ENCODE measurements around the gene ZFP36L2.

DNA sequence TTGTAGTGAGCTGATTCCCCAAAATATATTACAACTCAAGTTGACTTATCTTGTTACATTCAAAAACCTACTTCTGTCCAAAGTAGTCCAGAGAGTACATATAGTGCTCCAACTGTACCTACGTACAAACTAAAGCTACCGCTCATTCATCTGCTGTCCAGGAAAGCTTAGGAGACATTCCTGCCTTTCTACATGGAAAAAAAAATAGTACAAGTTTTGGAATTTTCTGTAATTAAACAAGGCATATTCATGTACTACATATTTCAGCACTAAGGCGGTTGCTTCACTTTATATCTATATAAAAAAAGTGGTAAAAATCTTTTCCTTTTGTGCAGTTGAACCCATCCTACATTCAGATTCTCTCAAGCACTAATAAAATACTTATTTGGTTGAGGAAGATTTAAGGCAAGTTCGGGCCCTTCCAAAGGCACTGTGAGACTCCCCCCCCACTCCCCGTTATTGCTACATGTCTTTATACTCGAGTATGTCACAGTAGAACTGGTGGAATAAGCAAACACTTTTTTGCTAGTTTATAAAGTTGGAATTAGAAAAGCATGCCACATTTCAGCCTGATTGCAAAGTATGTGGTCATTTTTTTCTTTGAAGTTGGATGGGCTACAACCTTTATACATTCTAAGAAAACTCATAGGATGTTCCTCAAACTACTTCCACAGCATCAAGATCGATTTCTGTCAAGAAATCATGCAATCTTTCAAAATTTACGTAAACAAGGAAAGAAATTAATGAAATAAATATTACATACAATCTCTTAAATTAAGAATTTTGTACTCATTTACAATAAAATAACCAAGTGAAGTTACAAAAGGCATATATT lies 3.7 kb downstream of the ZFP36L2 start:
- no peak for TF ChIP-seq POLR2A (IDR thresholded peaks at IDR 0.05)
- TF ChIP-seq, protein P1, sequence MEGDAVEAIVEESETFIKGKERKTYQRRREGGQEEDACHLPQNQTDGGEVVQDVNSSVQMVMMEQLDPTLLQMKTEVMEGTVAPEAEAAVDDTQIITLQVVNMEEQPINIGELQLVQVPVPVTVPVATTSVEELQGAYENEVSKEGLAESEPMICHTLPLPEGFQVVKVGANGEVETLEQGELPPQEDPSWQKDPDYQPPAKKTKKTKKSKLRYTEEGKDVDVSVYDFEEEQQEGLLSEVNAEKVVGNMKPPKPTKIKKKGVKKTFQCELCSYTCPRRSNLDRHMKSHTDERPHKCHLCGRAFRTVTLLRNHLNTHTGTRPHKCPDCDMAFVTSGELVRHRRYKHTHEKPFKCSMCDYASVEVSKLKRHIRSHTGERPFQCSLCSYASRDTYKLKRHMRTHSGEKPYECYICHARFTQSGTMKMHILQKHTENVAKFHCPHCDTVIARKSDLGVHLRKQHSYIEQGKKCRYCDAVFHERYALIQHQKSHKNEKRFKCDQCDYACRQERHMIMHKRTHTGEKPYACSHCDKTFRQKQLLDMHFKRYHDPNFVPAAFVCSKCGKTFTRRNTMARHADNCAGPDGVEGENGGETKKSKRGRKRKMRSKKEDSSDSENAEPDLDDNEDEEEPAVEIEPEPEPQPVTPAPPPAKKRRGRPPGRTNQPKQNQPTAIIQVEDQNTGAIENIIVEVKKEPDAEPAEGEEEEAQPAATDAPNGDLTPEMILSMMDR (IDR thresholded peaks at IDR 0.05) = no peak
